Neural cell (in vitro differentiated cells): Measurements from ENCODE around the gene SHMT1.

Source experiments
- EP300 ChIP-seq: fragments of 450-650 bp; conservative IDR thresholded peaks from 2 replicates; pipeline ENCODE4 v1.6.1; 2014; ENCODE audit warnings: antibody characterized with exemption, mild to moderate bottlenecking, moderate library complexity; ENCODE audit not compliant: poor library complexity, severe bottlenecking
- EZH2 ChIP-seq: fragments of 200-600, 300-800 bp; shearing (Covaris generic), sonication (generic); IDR thresholded peaks from 2 replicates; pipeline ENCODE4 v1.6.1; 2014; ENCODE audit warnings: antibody characterized with exemption, low read length, borderline replicate concordance, mild to moderate bottlenecking; ENCODE audit not compliant: insufficient read depth, poor library complexity, severe bottlenecking
- MXI1 ChIP-seq: fragments of 450-650 bp; conservative IDR thresholded peaks from 2 replicates; pipeline ENCODE4 v1.6.1; 2014; ENCODE audit warnings: antibody characterized with exemption, mild to moderate bottlenecking; ENCODE audit not compliant: poor library complexity, severe bottlenecking
- TF ChIP-seq, protein P1 (sequence below): fragments of 450-650 bp; IDR thresholded peaks from 2 replicates; pipeline ENCODE4 v1.5.1; 2014; ENCODE audit warnings: antibody characterized with exemption, mild to moderate bottlenecking, moderate library complexity; ENCODE audit not compliant: poor library complexity, severe bottlenecking

GRCh38 chr17:18370761-18371160 lies 7.4 kb upstream of the SHMT1 start:
- no peak for TF ChIP-seq EZH2
- no peak for TF ChIP-seq MXI1
- no peak for TF ChIP-seq EP300
- TF ChIP-seq, protein P1, sequence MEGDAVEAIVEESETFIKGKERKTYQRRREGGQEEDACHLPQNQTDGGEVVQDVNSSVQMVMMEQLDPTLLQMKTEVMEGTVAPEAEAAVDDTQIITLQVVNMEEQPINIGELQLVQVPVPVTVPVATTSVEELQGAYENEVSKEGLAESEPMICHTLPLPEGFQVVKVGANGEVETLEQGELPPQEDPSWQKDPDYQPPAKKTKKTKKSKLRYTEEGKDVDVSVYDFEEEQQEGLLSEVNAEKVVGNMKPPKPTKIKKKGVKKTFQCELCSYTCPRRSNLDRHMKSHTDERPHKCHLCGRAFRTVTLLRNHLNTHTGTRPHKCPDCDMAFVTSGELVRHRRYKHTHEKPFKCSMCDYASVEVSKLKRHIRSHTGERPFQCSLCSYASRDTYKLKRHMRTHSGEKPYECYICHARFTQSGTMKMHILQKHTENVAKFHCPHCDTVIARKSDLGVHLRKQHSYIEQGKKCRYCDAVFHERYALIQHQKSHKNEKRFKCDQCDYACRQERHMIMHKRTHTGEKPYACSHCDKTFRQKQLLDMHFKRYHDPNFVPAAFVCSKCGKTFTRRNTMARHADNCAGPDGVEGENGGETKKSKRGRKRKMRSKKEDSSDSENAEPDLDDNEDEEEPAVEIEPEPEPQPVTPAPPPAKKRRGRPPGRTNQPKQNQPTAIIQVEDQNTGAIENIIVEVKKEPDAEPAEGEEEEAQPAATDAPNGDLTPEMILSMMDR, result no peak
